A549 (cell line): Measurements from ENCODE around the gene PPP2R5B. TPM values are rescaled to one million over a fixed set of nuclear protein-coding genes. Genes with fewer than 3 reads are reported as not detected.

Experiments used
- ATAC-seq, 2 experiments: fragments of 200-7000 bp in 1 of 2; fragments of >200 bp in 1 of 2; cut with Nextera tagmentation in 1 of 2; cut with Tn5 transposase in 1 of 2; 3 replicates each; pipeline versions ENCODE4 v1.8.0 to v1.9.1; 2018 to 2020; ENCODE audit warnings: mild to moderate bottlenecking in 1 of 2, moderate library complexity in 1 of 2
- CTCF ChIA-PET: fragments of 300-600 bp; sonication (Branson Sonifier 250); formaldehyde crosslinking; extraction: SDS; loops from one replicate; lab custom pipeline; 2021; ENCODE audit warnings: antibody characterized with exemption, inconsistent platforms; lab: Yijun Ruan, JAX
- POLR2A ChIA-PET: fragments of 350-600 bp; formaldehyde crosslinking; extraction: SDS; loops from one replicate; lab custom pipeline; 2021; ENCODE audit warnings: antibody characterized with exemption, inconsistent platforms; lab: Yijun Ruan, JAX
- DNase-seq, 2 experiments: peaks; one replicate each; pipeline versions ENCODE4 v3.0.0 to v3.0.0-alpha.2; 2011 to 2016; ENCODE audit warnings: low read depth in 1 of 2, low spot score in 1 of 2
- FAIRE-seq: peaks from 2 replicates; lab custom pipeline; 2011; peaks lifted over from hg19 to GRCh38; lab: Jason Lieb, UNC
- H3K27ac ChIP-seq, 2 experiments: fragments of >200 bp; sonication (Bioruptor Twin); formaldehyde crosslinking; 3 replicates each; pipeline ENCODE4 v1.5.1; 2016 to 2017
- H3K4me1 ChIP-seq: fragments of >200 bp; sonication (Bioruptor Twin); formaldehyde crosslinking; 3 replicates; pipeline ENCODE4 v1.6.1; 2016
- H3K4me2 ChIP-seq: fragments of >200 bp; sonication (Bioruptor Twin); formaldehyde crosslinking; 3 replicates; pipeline ENCODE4 v1.6.1; 2016
- H3K4me3 ChIP-seq: fragments of >200 bp; sonication (Bioruptor Twin); formaldehyde crosslinking; 3 replicates; pipeline ENCODE4 v1.5.1; 2016
- H3K9me3 ChIP-seq: fragments of >200 bp; sonication (Bioruptor Twin); formaldehyde crosslinking; 3 replicates; pipeline ENCODE4 v1.6.1; 2016
- CBX2 ChIP-seq: fragments of 200-600 bp; sonication (generic); IDR thresholded peaks from 2 replicates; pipeline ENCODE4 v1.6.1; 2016; ENCODE audit warnings: low read depth, mild to moderate bottlenecking, borderline replicate concordance
- CBX8 ChIP-seq: fragments of 200-600 bp; sonication (generic); IDR thresholded peaks from 2 replicates; pipeline ENCODE4 v1.6.1; 2016
- EHF ChIP-seq: fragments of 250-450 bp; sonication (Bioruptor Pico); IDR thresholded peaks from 2 replicates; pipeline ENCODE4 v1.5.0; 2020; ENCODE audit warnings: mild to moderate bottlenecking
- EHMT2 ChIP-seq: fragments of 200-600 bp; sonication (generic); IDR thresholded peaks from 2 replicates; pipeline ENCODE4 v1.6.1; 2016; ENCODE audit warnings: antibody characterized with exemption, low read depth, mild to moderate bottlenecking, moderate library complexity
- ELK1 ChIP-seq: fragments of 150-350 bp; IDR thresholded peaks from 2 replicates; pipeline ENCODE4 v1.6.1; 2014; ENCODE audit warnings: low read depth, mild to moderate bottlenecking, low read length
- ESRRA ChIP-seq: fragments of 150-350 bp; IDR thresholded peaks from 2 replicates; pipeline ENCODE4 v1.6.1; 2014; ENCODE audit warnings: mild to moderate bottlenecking, low read length, borderline replicate concordance
- FOSB ChIP-seq: fragments of 250-450 bp; sonication (Bioruptor Pico); IDR thresholded peaks from 2 replicates; pipeline ENCODE4 v1.5.0; 2020; ENCODE audit warnings: mild to moderate bottlenecking, moderate library complexity
- FOSL2 ChIP-seq, 2 experiments: fragments of 450-650 bp in 1 of 2; fragments of >200 bp in 1 of 2; sonication (Bioruptor Twin) in 1 of 2; formaldehyde crosslinking; IDR thresholded peaks; 2 replicates each; pipeline versions ENCODE4 v1.5.0 to v1.6.1; 2016 to 2020; ENCODE audit warnings: mild to moderate bottlenecking in 1 of 2, moderate library complexity in 1 of 2
- GATA3 ChIP-seq: IDR thresholded peaks from 2 replicates; pipeline ENCODE4 v1.6.1; 2012; ENCODE audit warnings: borderline replicate concordance
- HES2 ChIP-seq: fragments of >200 bp; sonication (Bioruptor Twin); formaldehyde crosslinking; IDR thresholded peaks from 2 replicates; pipeline ENCODE4 v1.6.1; 2016
- HMGXB4 ChIP-seq: fragments of 250-450 bp; sonication (Bioruptor Pico); IDR thresholded peaks from 2 replicates; pipeline ENCODE4 v1.5.0; 2021; ENCODE audit warnings: mild to moderate bottlenecking, moderate library complexity, borderline replicate concordance
- JUNB ChIP-seq: fragments of >200 bp; sonication (Bioruptor Twin); formaldehyde crosslinking; IDR thresholded peaks from 2 replicates; pipeline ENCODE4 v1.6.1; 2016
- MAZ ChIP-seq: fragments of 150-350 bp; IDR thresholded peaks from 2 replicates; pipeline ENCODE4 v1.6.1; 2014; ENCODE audit warnings: antibody characterized with exemption, low read depth, low read length, borderline replicate concordance
- MYC ChIP-seq: IDR thresholded peaks from 2 replicates; pipeline ENCODE4 v1.6.1; 2012; ENCODE audit warnings: mild to moderate bottlenecking, inconsistent platforms, low read length, improper control_type of control experiment, borderline replicate concordance
- NFE2L2 ChIP-seq: fragments of 150-350 bp; conservative IDR thresholded peaks from 2 replicates; pipeline ENCODE4 v1.6.1; 2014; ENCODE audit warnings: low read length
- NPAS2 ChIP-seq: fragments of 250-450 bp; sonication (Bioruptor Pico); IDR thresholded peaks from 2 replicates; pipeline ENCODE4 v1.8.0; 2022; ENCODE audit warnings: mild to moderate bottlenecking, moderate library complexity, borderline replicate concordance
- PHF8 ChIP-seq: fragments of 200-600 bp; sonication (generic); IDR thresholded peaks from 2 replicates; pipeline ENCODE4 v1.6.1; 2016; ENCODE audit warnings: low read depth, mild to moderate bottlenecking, antibody characterized with exemption, moderate library complexity, borderline replicate concordance
- POLR2A ChIP-seq: IDR thresholded peaks from 2 replicates; pipeline ENCODE4 v1.6.1; 2012; ENCODE audit warnings: mild to moderate bottlenecking, low read length
- POLR2AphosphoS2 ChIP-seq: conservative IDR thresholded peaks from 2 replicates; pipeline ENCODE4 v1.6.1; 2012; ENCODE audit warnings: low read length, improper control_type of control experiment, inconsistent platforms
- RAD21 ChIP-seq, 2 experiments: fragments of >200 bp in 1 of 2; sonication (Bioruptor Twin) in 1 of 2; formaldehyde crosslinking in 1 of 2; IDR thresholded peaks in 1 of 2; conservative IDR thresholded peaks in 1 of 2; 2 replicates in 1 of 2; 3 replicates in 1 of 2; pipeline ENCODE4 v1.6.1; 2012 to 2018; ENCODE audit warnings: inconsistent platforms in 1 of 2
- RARB ChIP-seq: fragments of 250-450 bp; sonication (Bioruptor Pico); IDR thresholded peaks from 2 replicates; pipeline ENCODE4 v1.8.0; 2021; ENCODE audit warnings: mild to moderate bottlenecking, moderate library complexity
- SREBF2 ChIP-seq: fragments of 450-650 bp; IDR thresholded peaks from 2 replicates; pipeline ENCODE4 v1.6.1; 2014; ENCODE audit warnings: mild to moderate bottlenecking, moderate library complexity
- ZC3H11A ChIP-seq: fragments of 450-650 bp; IDR thresholded peaks from 2 replicates; pipeline ENCODE4 v1.6.1; 2014; ENCODE audit warnings: antibody characterized with exemption, mild to moderate bottlenecking
- ZFP36 ChIP-seq: fragments of 450-650 bp; IDR thresholded peaks from 2 replicates; pipeline ENCODE4 v1.6.1; 2014; ENCODE audit warnings: borderline replicate concordance; ENCODE audit not compliant: partially characterized antibody
- ZSCAN20 ChIP-seq: fragments of 250-450 bp; sonication (Bioruptor Pico); IDR thresholded peaks from 2 replicates; pipeline ENCODE4 v1.8.0; 2022; ENCODE audit warnings: mild to moderate bottlenecking, moderate library complexity
- WGBS: methylation state at CpG from one replicate; pipeline ENCODE4 v1.1.6; 2017; ENCODE audit errors: missing lambda C conversion rate; 5-methylcytosine and 5-hydroxymethylcytosine counted together
- polyA plus RNA-seq, 4 experiments: library from polyadenylated mRNA; depleted of rRNA in 3 of 4; stranded (reverse); fragments of >200 nt; fragmentation: RNase III in 1 of 4; extraction: RNeasy Plus Mini Kit Qiagen cat#74134 plus additional on column Dnase treatment in 1 of 4; gene quantifications; 2 replicates in 3 of 4; 3 replicates in 1 of 4; pipeline ENCODE4 v1.2.3, GENCODE V29; 2011 to 2017
- TF ChIP-seq, protein P1 (sequence below): IDR thresholded peaks from 2 replicates; pipeline ENCODE4 v1.6.1; 2012
- TF ChIP-seq, protein P2 (sequence below): fragments of >200 bp; sonication (Bioruptor Twin); formaldehyde crosslinking; IDR thresholded peaks from 3 replicates; pipeline ENCODE4 v1.6.1; 2016
- TF ChIP-seq, protein P3 (sequence below): fragments of >200 bp; sonication (Bioruptor Twin); formaldehyde crosslinking; IDR thresholded peaks from 3 replicates; pipeline ENCODE4 v1.5.1; 2016

The PPP2R5B gene
- polyA plus RNA-seq, 2 of the 4 experiments (the other 2 are of a cell fraction): 5.7 to 6.9 TPM

DNA sequence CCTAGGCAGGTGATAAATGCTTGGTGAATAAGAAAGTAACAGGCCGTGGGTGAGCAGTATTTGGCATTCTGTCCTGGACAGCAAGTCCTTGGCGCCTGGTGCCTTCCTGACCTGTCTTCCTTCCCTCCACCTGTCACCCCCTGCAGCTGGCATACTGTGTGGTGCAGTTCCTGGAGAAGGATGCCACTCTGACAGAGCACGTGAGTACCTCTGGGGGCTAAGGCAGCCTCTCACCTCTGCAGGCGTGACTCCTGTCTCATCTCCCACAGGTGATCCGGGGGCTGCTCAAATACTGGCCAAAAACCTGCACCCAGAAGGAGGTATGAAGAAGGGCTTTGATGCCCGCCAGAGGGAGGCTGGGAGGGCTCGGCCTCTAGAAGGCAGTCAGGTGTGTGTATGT lies 6.8 kb downstream of the PPP2R5B start:
- ATAC-seq (no peak), DNase-seq (no peak), FAIRE-seq (no peak)
- no peak overlapping the region for H3K4me3 ChIP-seq
- no peak overlapping the region for H3K4me2 ChIP-seq
- WGBS: 89% methylated on average over 6 of the region's 7 CpGs
- ChIA-PET POLR2A (no interaction called here), CTCF (interaction anchor here (0.9 kb wide), 1 partner anchor 34 kb away, joined by 3 read pairs; no protein-coding TSS in a partner anchor)
- no peaks in the 10 kb centered on the region for H3K9me3 ChIP-seq
- H3K27ac ChIP-seq: no peak overlapping the region
- TF ChIP-seq POLR2A: no peak
- no peak for TF ChIP-seq ZSCAN20 (CRISPR knock-in tag)
- no peak for TF ChIP-seq ZFP36
- no peak for TF ChIP-seq FOSB
- no peak for TF ChIP-seq SREBF2
- no peak for TF ChIP-seq RARB (CRISPR knock-in tag)
- TF ChIP-seq NPAS2 (CRISPR knock-in tag): no peak
- TF ChIP-seq GATA3: no peak
- TF ChIP-seq PHF8: no peak
- TF ChIP-seq MYC: no peak
- no peak for TF ChIP-seq MAZ
- no peak for TF ChIP-seq ZC3H11A
- no peak for TF ChIP-seq EHMT2
- H3K4me1 ChIP-seq: no peaks in the 10 kb centered on the region

DNA sequence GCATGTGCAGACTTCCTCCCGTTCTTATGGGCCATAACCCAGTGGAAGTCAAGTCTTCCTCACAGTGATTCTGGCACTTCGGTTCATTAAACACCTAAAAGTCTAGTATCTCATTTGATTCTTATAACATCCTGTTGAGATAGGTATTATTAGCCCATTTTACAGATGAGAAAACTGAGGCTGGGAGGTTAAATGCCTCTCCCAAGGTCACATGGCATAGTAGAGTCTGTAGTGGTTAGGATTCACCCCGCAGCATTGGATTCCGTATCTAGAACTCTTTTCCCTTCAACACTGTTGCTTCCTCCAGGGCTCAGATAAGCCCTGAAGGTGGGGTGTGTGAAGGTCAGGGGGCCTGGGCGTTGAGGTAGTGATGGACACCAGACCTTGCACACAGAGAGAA lies 7.8 kb downstream of the PPP2R5B start:
- DNase-seq: no peak
- ATAC-seq: no peak
- no peaks in the 10 kb centered on the region for H3K4me1 ChIP-seq
- CTCF ChIA-PET: interaction anchor here (1.0 to 2.3 kb wide), 3 partner anchors 10 to 82 kb away, joined by 4 to 10 read pairs (median 5); partner anchors contain the start of genes ARL2 and BATF2
- no peak overlapping the region for H3K4me2 ChIP-seq
- FAIRE-seq: no peak
- H3K9me3 ChIP-seq: no peaks in the 10 kb centered on the region
- TF ChIP-seq, protein P1, sequence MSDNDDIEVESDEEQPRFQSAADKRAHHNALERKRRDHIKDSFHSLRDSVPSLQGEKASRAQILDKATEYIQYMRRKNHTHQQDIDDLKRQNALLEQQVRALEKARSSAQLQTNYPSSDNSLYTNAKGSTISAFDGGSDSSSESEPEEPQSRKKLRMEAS: no peak
- TF ChIP-seq ELK1 (no peak), FOSL2 (IDR thresholded peaks at IDR 0.05) (no peak), FOSL2 (CRISPR knock-in tag; IDR thresholded peaks at IDR 0.05) (no peak), NFE2L2 (no peak), CBX2 (no peak), POLR2AphosphoS2 (no peak), EHF (CRISPR knock-in tag) (no peak), CBX8 (no peak), GATA3 (no peak), RAD21 (conservative IDR thresholded peaks at IDR 0.05 in 1 of 2, IDR thresholded peaks at IDR 0.05 in 1 of 2) (no peak), HES2 (no peak), PHF8 (no peak), ESRRA (no peak), ZC3H11A (no peak), HMGXB4 (CRISPR knock-in tag) (no peak), JUNB (no peak), ZFP36 (no peak)
- TF ChIP-seq, protein P2, sequence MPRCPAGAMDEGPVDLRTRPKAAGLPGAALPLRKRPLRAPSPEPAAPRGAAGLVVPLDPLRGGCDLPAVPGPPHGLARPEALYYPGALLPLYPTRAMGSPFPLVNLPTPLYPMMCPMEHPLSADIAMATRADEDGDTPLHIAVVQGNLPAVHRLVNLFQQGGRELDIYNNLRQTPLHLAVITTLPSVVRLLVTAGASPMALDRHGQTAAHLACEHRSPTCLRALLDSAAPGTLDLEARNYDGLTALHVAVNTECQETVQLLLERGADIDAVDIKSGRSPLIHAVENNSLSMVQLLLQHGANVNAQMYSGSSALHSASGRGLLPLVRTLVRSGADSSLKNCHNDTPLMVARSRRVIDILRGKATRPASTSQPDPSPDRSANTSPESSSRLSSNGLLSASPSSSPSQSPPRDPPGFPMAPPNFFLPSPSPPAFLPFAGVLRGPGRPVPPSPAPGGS: no peak
- TF ChIP-seq, protein P3, sequence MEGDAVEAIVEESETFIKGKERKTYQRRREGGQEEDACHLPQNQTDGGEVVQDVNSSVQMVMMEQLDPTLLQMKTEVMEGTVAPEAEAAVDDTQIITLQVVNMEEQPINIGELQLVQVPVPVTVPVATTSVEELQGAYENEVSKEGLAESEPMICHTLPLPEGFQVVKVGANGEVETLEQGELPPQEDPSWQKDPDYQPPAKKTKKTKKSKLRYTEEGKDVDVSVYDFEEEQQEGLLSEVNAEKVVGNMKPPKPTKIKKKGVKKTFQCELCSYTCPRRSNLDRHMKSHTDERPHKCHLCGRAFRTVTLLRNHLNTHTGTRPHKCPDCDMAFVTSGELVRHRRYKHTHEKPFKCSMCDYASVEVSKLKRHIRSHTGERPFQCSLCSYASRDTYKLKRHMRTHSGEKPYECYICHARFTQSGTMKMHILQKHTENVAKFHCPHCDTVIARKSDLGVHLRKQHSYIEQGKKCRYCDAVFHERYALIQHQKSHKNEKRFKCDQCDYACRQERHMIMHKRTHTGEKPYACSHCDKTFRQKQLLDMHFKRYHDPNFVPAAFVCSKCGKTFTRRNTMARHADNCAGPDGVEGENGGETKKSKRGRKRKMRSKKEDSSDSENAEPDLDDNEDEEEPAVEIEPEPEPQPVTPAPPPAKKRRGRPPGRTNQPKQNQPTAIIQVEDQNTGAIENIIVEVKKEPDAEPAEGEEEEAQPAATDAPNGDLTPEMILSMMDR: no peak
- TF ChIP-seq, all 56 proteins: peak for 0
- WGBS: 74% methylated on average over 5 of the region's 5 CpGs
- POLR2A ChIA-PET: no interaction called here
- no peak overlapping the region for H3K4me3 ChIP-seq
- no peak overlapping the region for H3K27ac ChIP-seq
